Endothelial cell of umbilical vein (primary cell): ENCODE data around the gene CD200R1L. TPM values are rescaled to one million over a fixed set of nuclear protein-coding genes. Genes with fewer than 3 reads are reported as not detected.

Experiments used
- BruUV-seq: library from RNA; stranded (reverse); fragments of 400-500 nt; replicated peaks from 2 replicates; lab custom pipeline; 2021; lab: Mats Ljungman, UMichigan
- CTCF ChIA-PET: fragments of 300-600, 350-600 bp; sonication (Branson Sonifier 250); formaldehyde crosslinking; loops from one replicate; lab custom pipeline; 2021; ENCODE audit warnings: antibody characterized with exemption, inconsistent platforms; lab: Charles Lee
- POLR2A ChIA-PET: fragments of 300-600, 350-600 bp; sonication (Branson Sonifier 250); formaldehyde crosslinking; loops from one replicate; lab custom pipeline; 2021; ENCODE audit warnings: antibody characterized with exemption, inconsistent platforms; lab: Charles Lee
- DNase-seq: peaks from one replicate; pipeline ENCODE4 v3.0.0-alpha.2; 2011; ENCODE audit warnings: low read depth, low spot score
- FAIRE-seq: peaks from 2 replicates; lab custom pipeline; 2011; peaks lifted over from hg19 to GRCh38; lab: Jason Lieb, UNC
- H2AFZ ChIP-seq: 2 replicates; pipeline ENCODE4 v1.6.0; 2012; ENCODE audit warnings: low read depth, low read length, control low read depth, inconsistent platforms
- H3K27ac ChIP-seq: 2 replicates; pipeline ENCODE4 v1.5.1; 2011; ENCODE audit warnings: low read depth, mild to moderate bottlenecking, control low read depth, low read length, moderate library complexity; ENCODE audit not compliant: insufficient read depth
- H3K27me3 ChIP-seq, 2 experiments: 2 replicates each; pipeline versions ENCODE4 v1.6.0 to v1.6.1; 2011; ENCODE audit warnings: low read length in 2 of 2, mixed read lengths in 1 of 2; ENCODE audit not compliant: control insufficient read depth in 2 of 2, insufficient read depth in 2 of 2
- H3K36me3 ChIP-seq, 2 experiments: 2 replicates in 1 of 2; 3 replicates in 1 of 2; pipeline ENCODE4 v1.5.1; 2011; ENCODE audit warnings: low read length in 2 of 2, mild to moderate bottlenecking in 1 of 2, moderate library complexity in 1 of 2; ENCODE audit not compliant: control insufficient read depth in 2 of 2, insufficient read depth in 2 of 2; ENCODE audit errors: extremely low read depth in 1 of 2
- H3K4me1 ChIP-seq: 3 replicates; pipeline ENCODE4 v1.5.1; 2011; ENCODE audit warnings: mild to moderate bottlenecking, low read length; ENCODE audit not compliant: control insufficient read depth, insufficient read depth; ENCODE audit errors: extremely low read depth
- H3K4me2 ChIP-seq: 2 replicates; pipeline ENCODE4 v1.6.1; 2011; ENCODE audit warnings: low read length, control low read depth, mixed read lengths; ENCODE audit not compliant: insufficient read depth
- H3K4me3 ChIP-seq, 3 experiments: fragments of 200-600 bp in 1 of 3; sonication (generic), shearing (Covaris generic) in 1 of 3; replicated peaks in 1 of 3; 2 replicates each; pipeline ENCODE4 v1.5.1; 2011 to 2016; ENCODE audit warnings: control low read depth in 3 of 3, low read length in 3 of 3, mild to moderate bottlenecking in 2 of 3, inconsistent platforms in 1 of 3, low read depth in 1 of 3, moderate library complexity in 1 of 3; ENCODE audit not compliant: insufficient read depth in 1 of 3
- H3K79me2 ChIP-seq: 2 replicates; pipeline ENCODE4 v1.6.0; 2012; ENCODE audit warnings: low read length, inconsistent platforms; ENCODE audit not compliant: control insufficient read depth, insufficient read depth
- H3K9ac ChIP-seq: replicated peaks from 2 replicates; pipeline ENCODE3; 2011; ENCODE audit warnings: low read length, control low read depth; ENCODE audit not compliant: insufficient read depth; ENCODE audit errors: extremely low read depth
- H3K9me1 ChIP-seq: replicated peaks from 3 replicates; pipeline ENCODE4 v1.6.0; 2011; ENCODE audit warnings: mild to moderate bottlenecking, low read length; ENCODE audit not compliant: control insufficient read depth, insufficient read depth; ENCODE audit errors: extremely low read depth
- H3K9me3 ChIP-seq: replicated peaks from 2 replicates; pipeline ENCODE4 v1.5.1; 2012; ENCODE audit warnings: low read length, inconsistent platforms; ENCODE audit not compliant: control insufficient read depth, insufficient read depth
- H4K20me1 ChIP-seq: replicated peaks from 2 replicates; pipeline ENCODE3; 2011; ENCODE audit warnings: mild to moderate bottlenecking, low read length; ENCODE audit not compliant: control insufficient read depth, insufficient read depth; ENCODE audit errors: extremely low read depth
- EZH2 ChIP-seq: IDR thresholded peaks from 2 replicates; pipeline ENCODE4 v1.6.1; 2012; ENCODE audit warnings: borderline replicate concordance, low read depth, mild to moderate bottlenecking, moderate library complexity, low read length, inconsistent platforms; ENCODE audit not compliant: severe bottlenecking
- FOS ChIP-seq: IDR thresholded peaks from 2 replicates; pipeline ENCODE4 v1.6.1; 2011; ENCODE audit warnings: mild to moderate bottlenecking, low read length, moderate library complexity, borderline replicate concordance; ENCODE audit not compliant: insufficient read depth
- GATA2 ChIP-seq: IDR thresholded peaks from 2 replicates; pipeline ENCODE4 v1.7.0; 2011; ENCODE audit warnings: low read depth, mild to moderate bottlenecking, moderate library complexity, mixed read lengths, low read length; ENCODE audit not compliant: insufficient read length, insufficient read depth
- JUN ChIP-seq: IDR thresholded peaks from 2 replicates; pipeline ENCODE4 v1.6.1; 2011; ENCODE audit warnings: borderline replicate concordance, low read depth; ENCODE audit not compliant: insufficient read length, insufficient read depth
- MYC ChIP-seq: IDR thresholded peaks from one replicate; pipeline ENCODE4 v1.6.1; 2011; ENCODE audit warnings: mild to moderate bottlenecking, low read depth, low read length
- POLR2A ChIP-seq: IDR thresholded peaks from 2 replicates; pipeline ENCODE4 v1.6.1; 2012; ENCODE audit warnings: low read depth, mild to moderate bottlenecking, control low read depth, low read length
- POLR2AphosphoS5 ChIP-seq: IDR thresholded peaks from 2 replicates; pipeline ENCODE4 v1.6.1; 2012; ENCODE audit warnings: low read depth, mild to moderate bottlenecking, control low read depth, low read length, moderate library complexity; ENCODE audit not compliant: insufficient read depth
- dilution Hi-C: fragments of 300-500 bp; cut with MboI; formaldehyde crosslinking; loops from one replicate; pipeline ENCODE4 v1.15.0; 2019; ENCODE audit warnings: low sequenced_read_pairs; ENCODE audit not compliant: extremely low pct_ligation_motif_present
- intact Hi-C: fragments of 100-400 bp; cut with micrococcal nuclease; formaldehyde crosslinking; loops from one replicate; pipeline ENCODE4 v1.10.0; 2022
- polyA plus RNA-seq, 4 experiments: library from polyadenylated mRNA; depleted of rRNA in 3 of 4; stranded (reverse) in 3 of 4; unstranded in 1 of 4; fragments of >200 nt; gene quantifications; 2 replicates each; pipeline versions ENCODE4 v1.2.1 to v1.2.3, GENCODE V29; 2011 to 2012; ENCODE audit warnings: missing spikeins in 1 of 4
- total RNA-seq: library from RNA; stranded (reverse); gene quantifications from 2 replicates; pipeline ENCODE4 v1.2.3, GENCODE V29; 2021
- TF ChIP-seq, protein P1 (sequence below): IDR thresholded peaks from 2 replicates; pipeline ENCODE4 v1.6.1; 2011; ENCODE audit not compliant: insufficient read depth, insufficient read length
- TF ChIP-seq, protein P2 (sequence below), 2 donors: IDR thresholded peaks; 1 replicate in 1 of 2; 2 replicates in 1 of 2; pipeline ENCODE4 v1.5.1; 2011; ENCODE audit warnings: low read length in 2 of 2, mild to moderate bottlenecking in 2 of 2, moderate library complexity in 2 of 2, control low read depth in 1 of 2, inconsistent platforms in 1 of 2, low read depth in 1 of 2; ENCODE audit not compliant: insufficient read depth in 1 of 2; ENCODE audit errors: extremely low read depth in 1 of 2

The CD200R1L gene
- total and polyA plus RNA-seq, 2 donors (not counting 3 experiments of a cell fraction or from before 2014, with no cell fraction given), result not detected

DNA sequence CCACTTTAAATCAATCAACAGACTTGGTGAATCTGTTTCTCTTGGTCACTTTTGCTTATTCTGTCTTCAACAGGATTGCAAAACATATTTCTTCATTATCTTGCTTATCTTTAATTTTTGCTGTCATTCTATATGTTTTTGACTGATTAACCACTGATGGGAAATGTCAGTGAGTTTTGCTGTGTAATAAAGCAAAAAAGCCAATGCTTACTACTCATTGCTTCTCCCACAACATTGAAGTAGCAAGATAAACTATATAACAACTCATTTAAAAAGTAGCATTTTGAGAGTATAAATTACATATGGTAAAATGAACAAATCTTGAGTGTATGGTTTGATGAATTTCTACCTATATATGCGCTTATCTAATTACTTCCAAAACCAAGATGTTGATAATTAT is 892 bp downstream of the CD200R1L start:
- FAIRE-seq (no peak), DNase-seq (no peak)
- CTCF ChIA-PET, result interaction anchor here (1.1 to 1.4 kb wide), 3 partner anchors 10 to 111 kb away, joined by 3 to 4 read pairs (median 3); no protein-coding TSS in a partner anchor
- no peak overlapping the region for H2AFZ ChIP-seq
- no peaks in the 10 kb centered on the region for H3K4me1 ChIP-seq
- BruUV-seq, result no TSS peak
- intact Hi-C loops (no loop called here), dilution Hi-C loops (no loop called here)
- H3K79me2 ChIP-seq, result no peaks in the 10 kb centered on the region
- H3K9ac ChIP-seq, result no peak overlapping the region
- no peak overlapping the region for H3K4me3 ChIP-seq
- H3K4me2 ChIP-seq, result no peak overlapping the region
- no peak overlapping the region for H3K27ac ChIP-seq
- no peaks in the 10 kb centered on the region for H4K20me1 ChIP-seq
- H3K27me3 ChIP-seq, result no peaks in the 10 kb centered on the region
- no peaks in the 10 kb centered on the region for H3K36me3 ChIP-seq
- H3K9me3 ChIP-seq, result no peaks in the 10 kb centered on the region
- POLR2A ChIA-PET, result no interaction called here
- H3K9me1 ChIP-seq, result no peaks in the 10 kb centered on the region
- no peak for TF ChIP-seq FOS
- TF ChIP-seq, protein P1, sequence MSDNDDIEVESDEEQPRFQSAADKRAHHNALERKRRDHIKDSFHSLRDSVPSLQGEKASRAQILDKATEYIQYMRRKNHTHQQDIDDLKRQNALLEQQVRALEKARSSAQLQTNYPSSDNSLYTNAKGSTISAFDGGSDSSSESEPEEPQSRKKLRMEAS, result no peak
- no peak for TF ChIP-seq POLR2A
- no peak for TF ChIP-seq EZH2
- no peak for TF ChIP-seq JUN
- TF ChIP-seq, protein P2, sequence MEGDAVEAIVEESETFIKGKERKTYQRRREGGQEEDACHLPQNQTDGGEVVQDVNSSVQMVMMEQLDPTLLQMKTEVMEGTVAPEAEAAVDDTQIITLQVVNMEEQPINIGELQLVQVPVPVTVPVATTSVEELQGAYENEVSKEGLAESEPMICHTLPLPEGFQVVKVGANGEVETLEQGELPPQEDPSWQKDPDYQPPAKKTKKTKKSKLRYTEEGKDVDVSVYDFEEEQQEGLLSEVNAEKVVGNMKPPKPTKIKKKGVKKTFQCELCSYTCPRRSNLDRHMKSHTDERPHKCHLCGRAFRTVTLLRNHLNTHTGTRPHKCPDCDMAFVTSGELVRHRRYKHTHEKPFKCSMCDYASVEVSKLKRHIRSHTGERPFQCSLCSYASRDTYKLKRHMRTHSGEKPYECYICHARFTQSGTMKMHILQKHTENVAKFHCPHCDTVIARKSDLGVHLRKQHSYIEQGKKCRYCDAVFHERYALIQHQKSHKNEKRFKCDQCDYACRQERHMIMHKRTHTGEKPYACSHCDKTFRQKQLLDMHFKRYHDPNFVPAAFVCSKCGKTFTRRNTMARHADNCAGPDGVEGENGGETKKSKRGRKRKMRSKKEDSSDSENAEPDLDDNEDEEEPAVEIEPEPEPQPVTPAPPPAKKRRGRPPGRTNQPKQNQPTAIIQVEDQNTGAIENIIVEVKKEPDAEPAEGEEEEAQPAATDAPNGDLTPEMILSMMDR (IDR thresholded peaks at IDR 0.05; ENCODE audit: extremely low read depth in 1 of 2, insufficient read depth in 1 of 2, low read depth in 1 of 2, low read length in 2 of 2), result no peak
- TF ChIP-seq POLR2AphosphoS5, result no peak
- no peak for TF ChIP-seq MYC
- no peak for TF ChIP-seq GATA2
